Neuronal stem cell (in vitro differentiated cells): ENCODE measurements around the gene SCARF2.

Experiments used
- DNase-seq: peaks from one replicate; pipeline ENCODE4 v3.0.0-alpha.2; 2013; ENCODE audit warnings: low spot score
- H2AFZ ChIP-seq: one replicate; pipeline ENCODE4 v1.6.1; 2013; ENCODE audit warnings: mild to moderate bottlenecking, low read length, inconsistent platforms
- H2AK5ac ChIP-seq: 2 replicates; pipeline ENCODE4 v1.6.1; 2013; ENCODE audit warnings: low read depth, mild to moderate bottlenecking, inconsistent platforms, low read length, moderate library complexity, mixed read lengths
- H2BK120ac ChIP-seq: 2 replicates; pipeline ENCODE4 v1.6.1; 2013; ENCODE audit warnings: low read depth, mild to moderate bottlenecking, inconsistent platforms, low read length, moderate library complexity, mixed read lengths
- H2BK12ac ChIP-seq: one replicate; pipeline ENCODE4 v1.6.1; 2013; ENCODE audit warnings: low read length, inconsistent platforms
- H2BK15ac ChIP-seq: 2 replicates; pipeline ENCODE4 v1.6.1; 2013; ENCODE audit warnings: mild to moderate bottlenecking, low read length, inconsistent platforms, mixed read lengths
- H2BK5ac ChIP-seq: one replicate; pipeline ENCODE4 v1.6.1; 2013; ENCODE audit warnings: inconsistent platforms, mild to moderate bottlenecking, low read length, moderate library complexity
- H3K14ac ChIP-seq: one replicate; pipeline ENCODE4 v1.6.1; 2013; ENCODE audit warnings: low read length, inconsistent platforms
- H3K18ac ChIP-seq: 2 replicates; pipeline ENCODE4 v1.6.1; 2013; ENCODE audit warnings: low read length, inconsistent platforms
- H3K23ac ChIP-seq: 2 replicates; pipeline ENCODE4 v1.6.1; 2013; ENCODE audit warnings: low read depth, mild to moderate bottlenecking, mixed read lengths, low read length, inconsistent platforms; ENCODE audit not compliant: poor library complexity
- H3K27ac ChIP-seq: replicated peaks from 3 replicates; pipeline ENCODE4 v1.5.1; 2013; ENCODE audit warnings: low read length, inconsistent platforms
- H3K27me3 ChIP-seq, 3 experiments: 2 replicates each; pipeline ENCODE4 v1.6.1; 2013; ENCODE audit warnings: low read length in 3 of 3, mild to moderate bottlenecking in 2 of 3, inconsistent platforms in 1 of 3, low read depth in 1 of 3, mixed read lengths in 1 of 3, moderate library complexity in 1 of 3; ENCODE audit not compliant: control insufficient read depth in 3 of 3, insufficient read depth in 3 of 3
- H3K36me3 ChIP-seq, 2 donors: replicated peaks in 1 of 2; 2 replicates each; pipeline ENCODE4 v1.6.1; 2013; ENCODE audit warnings: low read length in 2 of 2; ENCODE audit not compliant: control insufficient read depth in 2 of 2, insufficient read depth in 2 of 2
- H3K4ac ChIP-seq: 2 replicates; pipeline ENCODE4 v1.6.1; 2013; ENCODE audit warnings: inconsistent platforms, mild to moderate bottlenecking, low read length, moderate library complexity
- H3K4me1 ChIP-seq, 2 donors: 1 replicate in 1 of 2; 2 replicates in 1 of 2; pipeline ENCODE4 v1.6.1; 2013; ENCODE audit warnings: low read length in 2 of 2, low read depth in 1 of 2; ENCODE audit not compliant: control insufficient read depth in 2 of 2, insufficient read depth in 1 of 2
- H3K4me2 ChIP-seq: one replicate; pipeline ENCODE4 v1.6.1; 2013; ENCODE audit warnings: mild to moderate bottlenecking, low read length, inconsistent platforms; ENCODE audit not compliant: insufficient read depth, poor library complexity, severe bottlenecking
- H3K4me3 ChIP-seq, 2 donors: 2 replicates each; pipeline ENCODE4 v1.5.1; 2013; ENCODE audit warnings: low read length in 2 of 2, mild to moderate bottlenecking in 2 of 2, inconsistent platforms in 1 of 2, moderate library complexity in 1 of 2
- H3K79me1 ChIP-seq: one replicate; pipeline ENCODE4 v1.6.1; 2013; ENCODE audit warnings: low read depth, mild to moderate bottlenecking, inconsistent platforms, low read length, moderate library complexity
- H3K9ac ChIP-seq: one replicate; pipeline ENCODE4 v1.6.1; 2013; ENCODE audit warnings: mild to moderate bottlenecking, low read depth, low read length, inconsistent platforms; ENCODE audit not compliant: poor library complexity
- H3K9me3 ChIP-seq, 2 donors: replicated peaks in 1 of 2; 2 replicates each; pipeline versions ENCODE3 to v1.6.1; 2013; ENCODE audit warnings: low read length in 2 of 2, mild to moderate bottlenecking in 2 of 2, inconsistent platforms in 1 of 2, low read depth in 1 of 2, mixed read lengths in 1 of 2, moderate library complexity in 1 of 2; ENCODE audit not compliant: control insufficient read depth in 2 of 2, insufficient read depth in 1 of 2
- H4K8ac ChIP-seq: one replicate; pipeline ENCODE4 v1.6.1; 2013; ENCODE audit warnings: low read depth, mild to moderate bottlenecking, inconsistent platforms, low read length, moderate library complexity
- H4K91ac ChIP-seq: one replicate; pipeline ENCODE4 v1.6.1; 2013; ENCODE audit warnings: low read length, low read depth, mild to moderate bottlenecking, inconsistent platforms; ENCODE audit not compliant: poor library complexity
- WGBS, 2 donors: extraction: QIAGEN DNeasy Blood & Tissue Kit; methylation state at CpG; one replicate each; pipeline ENCODE4 v1.1.7; 2013; ENCODE audit warnings: missing lambda C conversion rate in 2 of 2, mixed read lengths in 1 of 2; ENCODE audit not compliant: insufficient read length in 2 of 2, insufficient replicate concordance in 1 of 2; ENCODE audit errors: extremely low coverage in 2 of 2; 5-methylcytosine and 5-hydroxymethylcytosine counted together

The SCARF2 gene

GRCh38 chr22:20404881-20405280 is 32.7 kb downstream of the SCARF2 start:
- Histone ChIP-seq H2AFZ (no peak overlapping the region), H3K4me2 (no peak overlapping the region), H2AK5ac (no peak overlapping the region), H3K4ac (no peak overlapping the region), H2BK120ac (no peak overlapping the region), H3K9me3 (no peaks in the 10 kb centered on the region), H2BK5ac (no peak overlapping the region), H3K4me3 (no peak overlapping the region), H3K79me1 (peaks cover 17% of the 10 kb centered on the region), H3K27ac (no peak overlapping the region), H3K4me1 (no peaks in the 10 kb centered on the region), H3K36me3 (peaks cover 39 to 87% of the 10 kb centered on the region in 2 donors), H3K14ac (no peak overlapping the region), H3K18ac (no peak overlapping the region), H3K27me3 (no peaks in the 10 kb centered on the region), H2BK15ac (no peak overlapping the region), H2BK12ac (no peak overlapping the region), H4K91ac (no peak overlapping the region), H4K8ac (no peak overlapping the region), H3K23ac (no peak overlapping the region), H3K9ac (no peak overlapping the region)
- no peak for DNase-seq
- WGBS, 2 donors = no CpG with 5 or more reads among the region's 18 CpGs

DNA sequence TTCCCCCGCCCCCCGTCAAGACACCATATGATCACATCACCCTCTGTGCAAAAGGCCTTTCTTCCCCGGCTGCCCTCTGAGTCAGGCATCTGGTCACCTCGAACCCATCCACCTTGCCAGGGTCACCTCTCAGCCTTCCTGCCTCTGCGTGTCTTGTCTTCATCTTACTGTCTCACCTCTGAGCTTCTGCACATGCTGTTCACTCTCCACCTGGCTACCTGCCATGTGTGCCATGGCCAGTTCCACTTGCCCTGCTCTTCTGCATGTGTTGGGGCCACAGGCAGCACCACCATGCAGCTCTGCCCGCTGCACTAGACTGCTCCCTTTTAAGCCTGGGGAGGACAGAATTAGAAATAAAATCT is 33.9 kb downstream of the SCARF2 start:
- Histone ChIP-seq H2BK120ac (no peak overlapping the region), H3K4me3 (no peak overlapping the region), H3K4me2 (no peak overlapping the region), H3K14ac (no peak overlapping the region), H3K4me1 (no peaks in the 10 kb centered on the region), H2AK5ac (no peak overlapping the region), H3K18ac (no peak overlapping the region), H4K8ac (no peak overlapping the region), H3K36me3 (peaks cover 40 to 92% of the 10 kb centered on the region in 2 donors), H3K79me1 (peaks cover 17% of the 10 kb centered on the region), H2BK5ac (no peak overlapping the region), H3K23ac (peak overlapping the region; percentile 95), H3K27ac (no peak overlapping the region), H2BK12ac (no peak overlapping the region), H4K91ac (no peak overlapping the region), H2BK15ac (no peak overlapping the region), H3K4ac (peak overlapping the region; percentile 71), H2AFZ (no peak overlapping the region), H3K9ac (no peak overlapping the region), H3K9me3 (no peaks in the 10 kb centered on the region), H3K27me3 (no peaks in the 10 kb centered on the region)
- no CpG with 5 or more reads among the region's 6 CpGs for WGBS, 2 donors
- DNase-seq = no peak

GRCh38 chr22:20402960-20403778 is 34.5 kb downstream of the SCARF2 start:
- H2BK15ac ChIP-seq = no peak overlapping the region
- no peaks in the 10 kb centered on the region for H3K9me3 ChIP-seq
- no peak overlapping the region for H3K14ac ChIP-seq
- no peak overlapping the region for H2BK12ac ChIP-seq
- H3K23ac ChIP-seq = no peak overlapping the region
- no peak overlapping the region for H4K8ac ChIP-seq
- no peak overlapping the region for H3K4ac ChIP-seq
- H3K79me1 ChIP-seq = peaks cover 17% of the 10 kb centered on the region
- H3K36me3 ChIP-seq = peaks cover 40 to 90% of the 10 kb centered on the region in 2 donors
- no peak overlapping the region for H2AK5ac ChIP-seq
- H2AFZ ChIP-seq = no peak overlapping the region
- H4K91ac ChIP-seq = no peak overlapping the region
- H3K18ac ChIP-seq = no peak overlapping the region
- H2BK120ac ChIP-seq = no peak overlapping the region
- no peak overlapping the region for H3K27ac ChIP-seq
- H3K4me2 ChIP-seq = no peak overlapping the region
- no CpG with 5 or more reads among the region's 9 CpGs for WGBS, 2 donors
- no peak overlapping the region for H2BK5ac ChIP-seq
- H3K9ac ChIP-seq = no peak overlapping the region
- H3K27me3 ChIP-seq = no peaks in the 10 kb centered on the region
- DNase-seq = no peak
- no peak overlapping the region for H3K4me3 ChIP-seq
- no peaks in the 10 kb centered on the region for H3K4me1 ChIP-seq

GRCh38 chr22:20401376-20402014 is 36.1 kb downstream of the SCARF2 start:
- no peak overlapping the region for H2BK120ac ChIP-seq
- peaks cover 27 to 86% of the 10 kb centered on the region in 2 donors for H3K36me3 ChIP-seq
- no peak overlapping the region for H2BK5ac ChIP-seq
- no peak overlapping the region for H3K4me3 ChIP-seq
- DNase-seq = no peak
- peaks cover 16% of the 10 kb centered on the region for H3K79me1 ChIP-seq
- H3K23ac ChIP-seq = no peak overlapping the region
- no peaks in the 10 kb centered on the region for H3K27me3 ChIP-seq
- peak overlapping the region; percentile 64 for H3K9ac ChIP-seq
- no peak overlapping the region for H3K18ac ChIP-seq
- no peak overlapping the region for H3K4me2 ChIP-seq
- no peaks in the 10 kb centered on the region for H3K4me1 ChIP-seq
- H3K4ac ChIP-seq = no peak overlapping the region
- H4K91ac ChIP-seq = no peak overlapping the region
- peaks cover 0 to 4% of the 10 kb centered on the region in 2 donors for H3K9me3 ChIP-seq
- no peak overlapping the region for H3K14ac ChIP-seq
- no peak overlapping the region for H2AK5ac ChIP-seq
- no peak overlapping the region for H2BK12ac ChIP-seq
- no peak overlapping the region for H4K8ac ChIP-seq
- no peak overlapping the region for H3K27ac ChIP-seq
- no peak overlapping the region for H2AFZ ChIP-seq
- no CpG with 5 or more reads among the region's 13 CpGs for whole genome bisulfite sequencing, 2 donors
- H2BK15ac ChIP-seq = no peak overlapping the region
